Trophoblast cell (in vitro differentiated cells and primary cell): ENCODE data around the gene DLX3.
A peak's percentile ranks its signal among the peaks of the same experiment; 100 is the strongest.

Experiments
- DNase-seq, 2 donors: peaks; one replicate each; pipeline ENCODE4 v3.0.0-alpha.2; 2016
- H2AFZ ChIP-seq: 2 replicates; pipeline ENCODE4 v1.6.1; 2013; ENCODE audit warnings: low read length, moderate library complexity, mild to moderate bottlenecking; ENCODE audit not compliant: insufficient read depth, poor library complexity
- H2AK5ac ChIP-seq: 2 replicates; pipeline ENCODE4 v1.6.1; 2013; ENCODE audit warnings: mild to moderate bottlenecking, low read length
- H2BK120ac ChIP-seq: 2 replicates; pipeline ENCODE4 v1.6.1; 2013; ENCODE audit warnings: low read length, mild to moderate bottlenecking, moderate library complexity; ENCODE audit not compliant: insufficient read depth, poor library complexity
- H2BK12ac ChIP-seq: 2 replicates; pipeline ENCODE4 v1.6.1; 2013; ENCODE audit warnings: mild to moderate bottlenecking, low read length, moderate library complexity
- H2BK5ac ChIP-seq: 2 replicates; pipeline ENCODE4 v1.6.1; 2013; ENCODE audit warnings: low read length, low read depth, moderate library complexity, mild to moderate bottlenecking; ENCODE audit not compliant: poor library complexity
- H3K14ac ChIP-seq: 2 replicates; pipeline ENCODE4 v1.6.1; 2013; ENCODE audit warnings: mild to moderate bottlenecking, low read length
- H3K18ac ChIP-seq: 2 replicates; pipeline ENCODE4 v1.6.1; 2013; ENCODE audit warnings: mild to moderate bottlenecking, low read length
- H3K23ac ChIP-seq: 2 replicates; pipeline ENCODE4 v1.6.1; 2013; ENCODE audit warnings: low read length
- H3K27ac ChIP-seq: 2 replicates; pipeline ENCODE4 v1.5.1; 2013; ENCODE audit warnings: low read depth, mild to moderate bottlenecking, inconsistent platforms, low read length, moderate library complexity
- H3K27me3 ChIP-seq: 2 replicates; pipeline ENCODE4 v1.6.1; 2013; ENCODE audit warnings: inconsistent platforms, mild to moderate bottlenecking, low read length, moderate library complexity; ENCODE audit not compliant: insufficient read depth
- H3K36me3 ChIP-seq, 2 experiments: 1 replicate in 1 of 2; 2 replicates in 1 of 2; pipeline ENCODE4 v1.6.1; 2013; ENCODE audit warnings: low read length in 2 of 2, mild to moderate bottlenecking in 2 of 2, moderate library complexity in 1 of 2; ENCODE audit not compliant: insufficient read depth in 2 of 2, control insufficient read depth in 1 of 2
- H3K4ac ChIP-seq: 2 replicates; pipeline ENCODE4 v1.6.1; 2013; ENCODE audit warnings: low read depth, mild to moderate bottlenecking, low read length, moderate library complexity
- H3K4me1 ChIP-seq, 2 experiments: 1 replicate in 1 of 2; 2 replicates in 1 of 2; pipeline ENCODE4 v1.6.1; 2013; ENCODE audit warnings: low read length in 2 of 2, mild to moderate bottlenecking in 2 of 2, moderate library complexity in 1 of 2; ENCODE audit not compliant: insufficient read depth in 2 of 2, control insufficient read depth in 1 of 2
- H3K4me2 ChIP-seq: 2 replicates; pipeline ENCODE4 v1.6.1; 2013; ENCODE audit warnings: inconsistent platforms, mild to moderate bottlenecking, low read length, moderate library complexity
- H3K4me3 ChIP-seq: 2 replicates; pipeline ENCODE4 v1.5.1; 2013; ENCODE audit warnings: mild to moderate bottlenecking, low read depth, low read length, inconsistent platforms
- H3K79me1 ChIP-seq: one replicate; pipeline ENCODE4 v1.6.1; 2013; ENCODE audit warnings: low read length
- H3K79me2 ChIP-seq: 2 replicates; pipeline ENCODE4 v1.6.1; 2013; ENCODE audit warnings: low read length, mild to moderate bottlenecking; ENCODE audit not compliant: control insufficient read depth, insufficient read depth, poor library complexity
- H3K9ac ChIP-seq: 2 replicates; pipeline ENCODE4 v1.6.1; 2013; ENCODE audit warnings: mild to moderate bottlenecking, low read length
- H3K9me3 ChIP-seq: 2 replicates; pipeline ENCODE4 v1.6.1; 2013; ENCODE audit warnings: low read depth, mild to moderate bottlenecking, control low read depth, inconsistent platforms, low read length; ENCODE audit not compliant: insufficient read depth
- H4K12ac ChIP-seq: 2 replicates; pipeline ENCODE4 v1.6.1; 2013; ENCODE audit warnings: low read depth, mild to moderate bottlenecking, low read length, moderate library complexity
- H4K8ac ChIP-seq: 2 replicates; pipeline ENCODE4 v1.6.1; 2013; ENCODE audit warnings: low read depth, mild to moderate bottlenecking, low read length, moderate library complexity
- H4K91ac ChIP-seq: one replicate; pipeline ENCODE4 v1.6.1; 2013; ENCODE audit warnings: low read depth, mild to moderate bottlenecking, low read length, moderate library complexity
- WGBS: extraction: QIAGEN DNeasy Blood & Tissue Kit; methylation state at CpG from one replicate; pipeline ENCODE4 v1.1.7; 2013; ENCODE audit warnings: missing lambda C conversion rate; ENCODE audit not compliant: insufficient read length, insufficient coverage; ENCODE audit errors: extremely low coverage; 5-methylcytosine and 5-hydroxymethylcytosine counted together

Gene DLX3

DNA sequence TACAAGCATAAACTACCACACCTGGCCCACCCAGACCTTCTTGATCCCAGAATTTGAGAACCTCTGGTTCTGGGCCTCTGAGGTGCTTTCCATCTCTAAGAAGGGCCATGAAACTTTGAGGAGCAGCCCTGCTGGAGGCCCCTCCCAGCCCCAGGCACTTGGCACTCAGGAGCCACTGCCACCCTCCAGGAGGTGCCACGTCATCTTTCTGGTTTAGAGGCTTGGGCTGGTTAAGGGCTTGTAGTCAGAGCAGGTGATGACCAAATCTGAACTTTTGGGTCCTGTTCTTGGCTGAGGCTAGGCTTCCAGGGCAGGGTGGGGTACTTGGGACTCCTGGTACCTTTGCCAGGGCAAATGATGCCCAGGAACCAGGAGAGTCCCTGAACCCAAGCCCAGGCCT is 39.9 kb downstream of the DLX3 start:
- Histone ChIP-seq H2BK5ac (no peak overlapping the region), H4K12ac (no peak overlapping the region), H3K18ac (no peak overlapping the region), H3K79me1 (no peaks in the 10 kb centered on the region), H3K4me1 (peaks cover 0 to 5% of the 10 kb centered on the region in 2 experiments), H4K91ac (no peak overlapping the region), H2BK12ac (peak overlapping the region; percentile 2), H2BK120ac (no peak overlapping the region), H2AFZ (no peak overlapping the region), H3K4me3 (no peak overlapping the region), H3K9me3 (no peaks in the 10 kb centered on the region), H4K8ac (no peak overlapping the region), H2AK5ac (no peak overlapping the region), H3K14ac (no peak overlapping the region), H3K36me3 (no peaks in the 10 kb centered on the region), H3K4me2 (no peak overlapping the region), H3K27me3 (no peaks in the 10 kb centered on the region), H3K4ac (no peak overlapping the region), H3K23ac (no peak overlapping the region), H3K27ac (no peak overlapping the region), H3K79me2 (no peaks in the 10 kb centered on the region), H3K9ac (no peak overlapping the region)
- no peak for DNase-seq
- whole genome bisulfite sequencing = no CpG with 5 or more reads among the region's 1 CpG

- Histone ChIP-seq H3K79me1 (peaks cover 6% of the 10 kb centered on the region), H3K14ac (no peak overlapping the region), H3K4me1 (no peaks in the 10 kb centered on the region), H4K91ac (no peak overlapping the region), H2AFZ (no peak overlapping the region), H3K27me3 (no peaks in the 10 kb centered on the region), H3K4ac (no peak overlapping the region), H4K8ac (no peak overlapping the region), H3K79me2 (no peaks in the 10 kb centered on the region), H3K9ac (no peak overlapping the region), H2AK5ac (no peak overlapping the region), H3K4me2 (no peak overlapping the region), H3K27ac (no peak overlapping the region), H3K23ac (no peak overlapping the region), H2BK120ac (no peak overlapping the region), H2BK12ac (no peak overlapping the region), H3K18ac (no peak overlapping the region), H2BK5ac (no peak overlapping the region), H4K12ac (no peak overlapping the region), H3K4me3 (peak overlapping the region; percentile 18), H3K36me3 (no peaks in the 10 kb centered on the region), H3K9me3 (no peaks in the 10 kb centered on the region)
- DNase-seq = no peak
- WGBS = no CpG with 5 or more reads among the region's 8 CpGs
Observed at GRCh38 chr17:49952912-49953497, 42.0 kb downstream of the DLX3 start.

- Histone ChIP-seq H3K4me2 (no peak overlapping the region), H2BK120ac (no peak overlapping the region), H4K8ac (no peak overlapping the region), H3K23ac (no peak overlapping the region), H3K79me1 (peaks cover 6% of the 10 kb centered on the region), H4K12ac (no peak overlapping the region), H3K4me3 (no peak overlapping the region), H4K91ac (no peak overlapping the region), H3K27me3 (no peaks in the 10 kb centered on the region), H3K36me3 (no peaks in the 10 kb centered on the region), H2AFZ (no peak overlapping the region), H3K79me2 (no peaks in the 10 kb centered on the region), H3K9me3 (no peaks in the 10 kb centered on the region), H3K14ac (no peak overlapping the region), H3K4me1 (no peaks in the 10 kb centered on the region), H2AK5ac (no peak overlapping the region), H3K9ac (no peak overlapping the region), H2BK5ac (no peak overlapping the region), H3K27ac (no peak overlapping the region), H3K18ac (no peak overlapping the region), H3K4ac (no peak overlapping the region), H2BK12ac (no peak overlapping the region)
- DNase-seq = peak; percentile 87 to 92
- WGBS = no CpG with 5 or more reads among the region's 7 CpGs
Observed at GRCh38 chr17:49952209-49952911, 42.7 kb downstream of the DLX3 start.

DNA sequence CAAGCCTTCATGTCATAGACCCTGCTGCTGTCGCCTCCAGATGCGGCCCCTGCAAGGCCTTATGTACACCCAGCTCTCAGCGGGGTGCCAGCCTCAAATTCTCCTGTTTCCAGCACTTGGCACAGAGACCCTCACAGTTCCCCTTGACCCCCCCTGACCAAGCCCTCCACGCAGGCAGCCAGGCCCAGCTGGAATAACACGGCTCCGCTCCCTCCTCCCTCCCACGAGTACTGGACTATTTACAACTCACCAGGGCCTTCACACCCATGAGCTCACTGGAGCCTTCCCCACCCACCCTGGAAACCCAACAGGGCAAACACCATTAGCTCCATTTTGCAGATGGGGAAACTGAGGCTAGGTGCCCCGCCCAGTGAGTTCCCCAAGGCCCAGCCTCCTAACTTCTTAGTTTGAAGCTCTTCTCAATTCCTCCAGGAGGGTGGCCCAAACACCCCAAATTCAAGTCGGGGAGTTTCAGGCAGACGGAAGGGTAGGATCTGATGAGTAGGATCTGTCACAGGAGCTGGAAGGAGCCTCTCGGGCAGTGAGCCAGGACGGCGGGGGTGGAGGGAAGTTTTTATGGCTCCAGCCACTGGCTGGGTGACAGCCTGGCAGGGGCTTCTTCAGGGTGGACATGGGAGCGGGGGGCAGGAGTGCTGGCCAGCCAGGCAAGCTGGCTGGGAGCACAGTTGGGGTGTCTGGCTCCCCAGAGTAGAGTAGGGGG is 43.5 kb downstream of the DLX3 start:
- Histone ChIP-seq H3K23ac (no peak overlapping the region), H3K79me1 (peaks cover 7% of the 10 kb centered on the region), H3K4me3 (no peak overlapping the region), H4K91ac (no peak overlapping the region), H2BK12ac (no peak overlapping the region), H4K12ac (no peak overlapping the region), H3K18ac (no peak overlapping the region), H4K8ac (no peak overlapping the region), H3K36me3 (no peaks in the 10 kb centered on the region), H3K79me2 (no peaks in the 10 kb centered on the region), H2BK120ac (no peak overlapping the region), H3K14ac (no peak overlapping the region), H3K4me2 (no peak overlapping the region), H3K27ac (no peak overlapping the region), H3K9ac (no peak overlapping the region), H2AK5ac (peak overlapping the region; percentile 60), H2AFZ (no peak overlapping the region), H3K9me3 (no peaks in the 10 kb centered on the region), H3K4me1 (no peaks in the 10 kb centered on the region), H3K4ac (no peak overlapping the region), H3K27me3 (no peaks in the 10 kb centered on the region), H2BK5ac (no peak overlapping the region)
- DNase-seq = no peak
- WGBS = no CpG with 5 or more reads among the region's 14 CpGs
